HepG2 (cell line): ENCODE measurements around the gene SH3BP2. TPM values are rescaled to one million over a fixed set of nuclear protein-coding genes. Genes with fewer than 3 reads are reported as not detected.

Experiments used
- FOXK2 ChIP-seq: fragments of 450-650 bp; IDR thresholded peaks from 2 replicates; pipeline ENCODE4 v1.6.1; 2016
- GLMP ChIP-seq: sonication (generic); formaldehyde crosslinking; IDR thresholded peaks from 2 replicates; pipeline ENCODE4 v1.9.0; 2021; ENCODE audit warnings: missing genetic modification reagents, mild to moderate bottlenecking, borderline replicate concordance
- HOXA3 ChIP-seq: sonication (generic); formaldehyde crosslinking; IDR thresholded peaks from 2 replicates; pipeline ENCODE4 v1.5.0; 2020; ENCODE audit warnings: missing genetic modification reagents
- KAT7 ChIP-seq: IDR thresholded peaks from 2 replicates; pipeline ENCODE4 v1.6.1; 2018; ENCODE audit warnings: borderline replicate concordance, missing compliant biosample characterization
- MXD3 ChIP-seq: IDR thresholded peaks from 2 replicates; pipeline ENCODE4 v1.6.1; 2016; ENCODE audit warnings: mild to moderate bottlenecking, missing biosample characterization, missing genetic modification reagents
- PAWR ChIP-seq: sonication (generic); formaldehyde crosslinking; IDR thresholded peaks from 2 replicates; pipeline ENCODE4 v1.4.0; 2020; ENCODE audit warnings: missing genetic modification reagents, mild to moderate bottlenecking, borderline replicate concordance
- PITX1 ChIP-seq: sonication (generic); formaldehyde crosslinking; IDR thresholded peaks from 2 replicates; pipeline ENCODE4 v1.5.1; 2020; ENCODE audit warnings: mild to moderate bottlenecking, missing genetic modification reagents
- RELA ChIP-seq: sonication (generic); formaldehyde crosslinking; IDR thresholded peaks from 2 replicates; pipeline ENCODE4 v1.4.0; 2020; ENCODE audit warnings: missing genetic modification reagents
- TAF1 ChIP-seq: sonication (generic); formaldehyde crosslinking; IDR thresholded peaks from 2 replicates; pipeline ENCODE4 v1.4.0; 2020; ENCODE audit warnings: missing genetic modification reagents
- ZBTB34 ChIP-seq: sonication (generic); formaldehyde crosslinking; IDR thresholded peaks from 2 replicates; pipeline ENCODE4 v1.8.0; 2022; ENCODE audit warnings: mild to moderate bottlenecking, missing genetic modification reagents
- ZMAT3 ChIP-seq: sonication (generic); formaldehyde crosslinking; conservative IDR thresholded peaks from 2 replicates; pipeline ENCODE4 v1.7.0; 2021; ENCODE audit warnings: missing genetic modification reagents
- ZNF101 ChIP-seq: sonication (generic); formaldehyde crosslinking; IDR thresholded peaks from 2 replicates; pipeline ENCODE4 v1.4.0; 2020; ENCODE audit warnings: mild to moderate bottlenecking, low read depth, missing genetic modification reagents, borderline replicate concordance
- ZNF124 ChIP-seq: sonication (generic); formaldehyde crosslinking; IDR thresholded peaks from 2 replicates; pipeline ENCODE4 v1.4.0; 2020; ENCODE audit warnings: missing genetic modification reagents
- ZNF143 ChIP-seq: sonication (generic); formaldehyde crosslinking; IDR thresholded peaks from 2 replicates; pipeline ENCODE4 v1.4.0; 2020; ENCODE audit warnings: missing genetic modification reagents
- ZNF234 ChIP-seq: sonication (generic); formaldehyde crosslinking; conservative IDR thresholded peaks from 2 replicates; pipeline ENCODE4 v1.5.1; 2020; ENCODE audit warnings: mild to moderate bottlenecking, missing genetic modification reagents
- ZNF350 ChIP-seq: sonication (generic); formaldehyde crosslinking; IDR thresholded peaks from 2 replicates; pipeline ENCODE4 v1.4.0; 2020; ENCODE audit warnings: mild to moderate bottlenecking, low read depth, missing genetic modification reagents, borderline replicate concordance
- ZNF569 ChIP-seq: sonication (generic); formaldehyde crosslinking; IDR thresholded peaks from 2 replicates; pipeline ENCODE4 v1.5.0; 2020; ENCODE audit warnings: mild to moderate bottlenecking, missing genetic modification reagents, moderate library complexity, borderline replicate concordance
- ZNF577 ChIP-seq: sonication (generic); formaldehyde crosslinking; IDR thresholded peaks from 2 replicates; pipeline ENCODE4 v1.4.0; 2020; ENCODE audit warnings: mild to moderate bottlenecking, low read depth, missing genetic modification reagents, borderline replicate concordance
- ZNF598 ChIP-seq: sonication (generic); formaldehyde crosslinking; IDR thresholded peaks from 2 replicates; pipeline ENCODE4 v1.5.1; 2020; ENCODE audit warnings: mild to moderate bottlenecking, missing genetic modification reagents, borderline replicate concordance
- ZNF639 ChIP-seq: conservative IDR thresholded peaks from 2 replicates; pipeline ENCODE4 v1.6.1; 2018; ENCODE audit warnings: missing genetic modification reagents
- ZNF691 ChIP-seq: sonication (generic); formaldehyde crosslinking; IDR thresholded peaks from 2 replicates; pipeline ENCODE4 v1.4.0; 2020; ENCODE audit warnings: missing genetic modification reagents, low read depth, mild to moderate bottlenecking, borderline replicate concordance
- ZSCAN29 ChIP-seq: sonication (generic); formaldehyde crosslinking; conservative IDR thresholded peaks from 2 replicates; pipeline ENCODE4 v1.4.0; 2020; ENCODE audit warnings: mild to moderate bottlenecking, missing genetic modification reagents
- polyA plus RNA-seq, 8 experiments: library from polyadenylated mRNA; depleted of rRNA in 3 of 8; stranded (reverse) in 7 of 8; unstranded in 1 of 8; fragments of >200 nt; fragmentation: Illumina TruSeq in 4 of 8; extraction: Trizol in 4 of 8; gene quantifications; 2 replicates each; pipeline versions ENCODE4 v1.2.1 to v1.2.3, GENCODE V29; 2011 to 2016; ENCODE audit warnings: low read depth in 4 of 8, missing spikeins in 1 of 8, mixed read lengths in 1 of 8; ENCODE audit not compliant: insufficient read depth in 1 of 8
- total RNA-seq, 5 experiments: library from RNA; depleted of rRNA; stranded (reverse); fragments of >200 nt; fragmentation: Illumina TruSeq; extraction: Trizol; gene quantifications; 2 replicates each; pipeline ENCODE4 v1.2.3, GENCODE V29; 2016; ENCODE audit warnings: low read depth in 1 of 5
- TF ChIP-seq, protein P1 (sequence below): sonication (generic); formaldehyde crosslinking; IDR thresholded peaks from 2 replicates; pipeline ENCODE4 v1.5.0; 2020; ENCODE audit warnings: missing genetic modification reagents

SH3BP2 gene
- total and polyA plus RNA-seq, 2 of the 13 experiments (the other 11 are each of a cell fraction or from before 2014, with no cell fraction given) = 16.9 to 34.5 TPM

- TF ChIP-seq RELA = no peak
- TF ChIP-seq PAWR (CRISPR knock-in tag) = no peak
- no peak for TF ChIP-seq ZBTB34 (CRISPR knock-in tag)
- TF ChIP-seq KAT7 = 0 out of 2 replicates have a peak, but pooled peaks have one; percentile 5
- TF ChIP-seq, protein P1, sequence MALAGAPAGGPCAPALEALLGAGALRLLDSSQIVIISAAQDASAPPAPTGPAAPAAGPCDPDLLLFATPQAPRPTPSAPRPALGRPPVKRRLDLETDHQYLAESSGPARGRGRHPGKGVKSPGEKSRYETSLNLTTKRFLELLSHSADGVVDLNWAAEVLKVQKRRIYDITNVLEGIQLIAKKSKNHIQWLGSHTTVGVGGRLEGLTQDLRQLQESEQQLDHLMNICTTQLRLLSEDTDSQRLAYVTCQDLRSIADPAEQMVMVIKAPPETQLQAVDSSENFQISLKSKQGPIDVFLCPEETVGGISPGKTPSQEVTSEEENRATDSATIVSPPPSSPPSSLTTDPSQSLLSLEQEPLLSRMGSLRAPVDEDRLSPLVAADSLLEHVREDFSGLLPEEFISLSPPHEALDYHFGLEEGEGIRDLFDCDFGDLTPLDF (CRISPR knock-in tag) = no peak
- no peak for TF ChIP-seq ZNF569
- TF ChIP-seq ZNF639 = no peak
- 0 out of 2 replicates have a peak, but pooled peaks have one; percentile 15 for TF ChIP-seq ZNF143 (CRISPR knock-in tag)
- no peak for TF ChIP-seq ZMAT3 (CRISPR knock-in tag)
- no peak; the same call in 1 of the 2 replicates for TF ChIP-seq ZNF350 (CRISPR knock-in tag)
- TF ChIP-seq ZSCAN29 (CRISPR knock-in tag) = no peak
- no peak for TF ChIP-seq FOXK2
- TF ChIP-seq ZNF691 (CRISPR knock-in tag) = peak; percentile 32; the same call in 1 of the 2 replicates
- no peak for TF ChIP-seq ZNF577 (CRISPR knock-in tag)
- no peak for TF ChIP-seq ZNF101
- peak; percentile 44; the same call in 1 of the 2 replicates for TF ChIP-seq MXD3
- TF ChIP-seq ZNF598 (CRISPR knock-in tag) = no peak
- TF ChIP-seq ZNF234 (CRISPR knock-in tag) = no peak
- TF ChIP-seq PITX1 (CRISPR knock-in tag) = no peak
- TF ChIP-seq GLMP (CRISPR knock-in tag) = no peak
- TF ChIP-seq ZNF124 (CRISPR knock-in tag) = no peak
- TF ChIP-seq TAF1 (CRISPR knock-in tag) = peak; percentile 55; the same call in 1 of the 2 replicates
- peak; percentile 34; the same call in 1 of the 2 replicates for TF ChIP-seq HOXA3 (CRISPR knock-in tag)
These were observed 951 bp downstream of the SH3BP2 start (continued) for GRCh38 chr4:2793586-2794485.
